Keratinocyte (primary cell): ENCODE results near the gene WDR93. TPM values are rescaled to one million over a fixed set of nuclear protein-coding genes. Genes with fewer than 3 reads are reported as not detected.
A peak's percentile ranks its signal among the peaks of the same experiment; 100 is the strongest.

Experiments
- DNase-seq: peaks from one replicate; pipeline ENCODE4 v3.0.0-alpha.2; 2011; ENCODE audit warnings: low read depth, missing footprints, low spot score
- FAIRE-seq: peaks from 2 replicates; lab custom pipeline; 2011; peaks lifted over from hg19 to GRCh38; lab: Jason Lieb, UNC
- H2AFZ ChIP-seq: 2 replicates; pipeline ENCODE4 v1.6.0; 2012; ENCODE audit warnings: low read length, control low read depth, inconsistent platforms; ENCODE audit not compliant: control insufficient read depth
- H3K27ac ChIP-seq: 2 replicates; pipeline ENCODE4 v1.5.1; 2011; ENCODE audit warnings: low read length; ENCODE audit not compliant: control insufficient read depth, insufficient read depth
- H3K27me3 ChIP-seq: 3 replicates; pipeline ENCODE4 v1.6.0; 2011; ENCODE audit warnings: low read length; ENCODE audit not compliant: control insufficient read depth, insufficient read depth; ENCODE audit errors: extremely low read depth
- H3K36me3 ChIP-seq, 2 experiments: 2 replicates in 1 of 2; 3 replicates in 1 of 2; pipeline ENCODE4 v1.5.1; 2011; ENCODE audit warnings: low read length in 2 of 2, mild to moderate bottlenecking in 1 of 2; ENCODE audit not compliant: control insufficient read depth in 2 of 2, insufficient read depth in 2 of 2; ENCODE audit errors: extremely low read depth in 1 of 2
- H3K4me1 ChIP-seq: 3 replicates; pipeline ENCODE4 v1.5.1; 2011; ENCODE audit warnings: low read length; ENCODE audit not compliant: control insufficient read depth, insufficient read depth; ENCODE audit errors: extremely low read depth
- H3K4me2 ChIP-seq: 3 replicates; pipeline ENCODE4 v1.6.0; 2011; ENCODE audit warnings: low read depth, low read length; ENCODE audit not compliant: control insufficient read depth, insufficient read depth; ENCODE audit errors: extremely low read depth
- H3K4me3 ChIP-seq, 3 experiments: fragments of 200-600 bp in 1 of 3; sonication (generic) in 1 of 3; 2 replicates in 2 of 3; 3 replicates in 1 of 3; pipeline ENCODE4 v1.5.1; 2011 to 2016; ENCODE audit warnings: low read length in 3 of 3, mild to moderate bottlenecking in 3 of 3, control low read depth in 2 of 3, inconsistent platforms in 1 of 3, low read depth in 1 of 3, mixed read lengths in 1 of 3, mixed run types in 1 of 3, moderate library complexity in 1 of 3; ENCODE audit not compliant: control insufficient read depth in 2 of 3, insufficient read depth in 2 of 3; ENCODE audit errors: extremely low read depth in 1 of 3
- H3K79me2 ChIP-seq: 2 replicates; pipeline ENCODE4 v1.6.0; 2012; ENCODE audit warnings: low read length; ENCODE audit not compliant: control insufficient read depth, insufficient read depth
- H3K9ac ChIP-seq: 3 replicates; pipeline ENCODE4 v1.6.0; 2011; ENCODE audit warnings: low read length; ENCODE audit not compliant: control insufficient read depth, insufficient read depth; ENCODE audit errors: extremely low read depth
- H3K9me1 ChIP-seq: 3 replicates; pipeline ENCODE4 v1.6.0; 2011; ENCODE audit warnings: low read length; ENCODE audit not compliant: control insufficient read depth, insufficient read depth; ENCODE audit errors: extremely low read depth
- H3K9me3 ChIP-seq: 2 replicates; pipeline ENCODE4 v1.5.1; 2012; ENCODE audit warnings: low read depth, low read length; ENCODE audit not compliant: control insufficient read depth
- H4K20me1 ChIP-seq: 3 replicates; pipeline ENCODE4 v1.6.0; 2011; ENCODE audit warnings: low read length; ENCODE audit not compliant: control insufficient read depth, insufficient read depth; ENCODE audit errors: extremely low read depth
- CTCF ChIP-seq, 3 experiments: IDR thresholded peaks in 1 of 3; conservative IDR thresholded peaks in 1 of 3; optimal IDR thresholded peaks in 1 of 3; 2 replicates in 2 of 3; 3 replicates in 1 of 3; pipeline versions ENCODE3 to v1.5.1; 2011; ENCODE audit warnings: low read length in 3 of 3, mild to moderate bottlenecking in 3 of 3, moderate library complexity in 2 of 3, control low read depth in 1 of 3, inconsistent platforms in 1 of 3; ENCODE audit not compliant: insufficient read depth in 2 of 3; ENCODE audit errors: extremely low read depth in 1 of 3
- EZH2 ChIP-seq: IDR thresholded peaks from one replicate; pipeline ENCODE4 v1.6.1; 2012; ENCODE audit warnings: inconsistent platforms, mild to moderate bottlenecking, low read length, moderate library complexity
- dilution Hi-C: fragments of 300-500 bp; cut with MboI; formaldehyde crosslinking; loops from one replicate; pipeline ENCODE4 v1.7.0; 2020; ENCODE audit warnings: low sequenced_read_pairs; ENCODE audit not compliant: extremely low pct_ligation_motif_present
- polyA plus RNA-seq, 5 experiments: library from polyadenylated mRNA; depleted of rRNA in 3 of 5; stranded (reverse) in 3 of 5; stranded (forward) in 1 of 5; unstranded in 1 of 5; fragments of >200 nt; gene quantifications; 1 replicate in 1 of 5; 2 replicates in 3 of 5; 3 replicates in 1 of 5; pipeline versions ENCODE4 v1.2.1 to v1.2.3, GENCODE V29; 2011 to 2012; ENCODE audit warnings: missing spikeins in 2 of 5, low read depth in 1 of 5, low replicate concordance in 1 of 5

WDR93 gene
- polyA plus RNA-seq, 1 donor (not counting 4 experiments of a cell fraction or from before 2014, with no cell fraction given) = 0.05 TPM

DNA sequence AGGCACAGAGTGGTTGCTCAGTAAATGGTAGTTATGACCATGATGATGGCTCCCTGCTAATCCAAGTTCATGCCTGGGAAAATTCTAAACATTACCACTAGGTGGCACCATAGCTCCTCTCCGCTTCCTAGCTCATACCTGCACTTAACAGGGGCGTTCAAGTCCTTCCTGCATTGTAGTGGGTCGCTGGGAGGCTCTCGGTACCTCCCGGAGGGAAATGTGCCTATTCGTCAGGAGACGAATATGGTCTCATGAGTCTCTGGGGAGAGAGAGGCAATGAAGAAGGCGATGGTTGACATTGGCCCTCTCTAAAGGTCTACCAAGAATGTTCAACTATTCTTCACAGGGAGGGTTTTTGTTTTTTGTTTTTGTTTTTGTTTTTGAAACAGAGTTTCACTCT lies 49.5 kb downstream of the WDR93 start:
- Histone ChIP-seq H3K4me1 (no peaks in the 10 kb centered on the region), H3K9me1 (no peaks in the 10 kb centered on the region), H3K36me3 (no peaks in the 10 kb centered on the region), H3K27me3 (no peaks in the 10 kb centered on the region), H3K79me2 (no peaks in the 10 kb centered on the region), H3K27ac (no peak overlapping the region), H4K20me1 (no peaks in the 10 kb centered on the region), H2AFZ (peak overlapping the region; percentile 58), H3K4me3 (no peak overlapping the region), H3K9me3 (no peaks in the 10 kb centered on the region), H3K4me2 (peak overlapping the region; percentile 52), H3K9ac (no peak overlapping the region)
- dilution Hi-C loops = no loop called here
- TF ChIP-seq EZH2 (no peak), CTCF (optimal IDR thresholded peaks at IDR 0.05 in 1 of 3, IDR thresholded peaks at IDR 0.05 in 1 of 3, conservative IDR thresholded peaks at IDR 0.05 in 1 of 3; ENCODE audit: extremely low read depth in 1 of 3, insufficient read depth in 2 of 3, low read length in 3 of 3) (peak; percentile 80 to 92 (median 91))
- DNase-seq (peak; percentile 52), FAIRE-seq (peak; percentile 94)

GRCh38 chr15:89743011-89743410 lies 52.4 kb downstream of the WDR93 start:
- Histone ChIP-seq H3K4me3 (no peak overlapping the region), H3K27ac (no peak overlapping the region), H3K4me2 (no peak overlapping the region), H3K9me1 (no peaks in the 10 kb centered on the region), H4K20me1 (no peaks in the 10 kb centered on the region), H3K9ac (no peak overlapping the region), H2AFZ (no peak overlapping the region), H3K36me3 (no peaks in the 10 kb centered on the region), H3K9me3 (no peaks in the 10 kb centered on the region), H3K27me3 (no peaks in the 10 kb centered on the region), H3K4me1 (no peaks in the 10 kb centered on the region), H3K79me2 (no peaks in the 10 kb centered on the region)
- DNase-seq (no peak), FAIRE-seq (no peak)
- dilution Hi-C loops = no loop called here
- no peak for TF ChIP-seq EZH2
- TF ChIP-seq CTCF (optimal IDR thresholded peaks at IDR 0.05 in 1 of 3, IDR thresholded peaks at IDR 0.05 in 1 of 3, conservative IDR thresholded peaks at IDR 0.05 in 1 of 3; ENCODE audit: extremely low read depth in 1 of 3, insufficient read depth in 2 of 3, low read length in 3 of 3) = no peak
